Measurements from ENCODE around the gene RARB.

The RARB gene

DNA sequence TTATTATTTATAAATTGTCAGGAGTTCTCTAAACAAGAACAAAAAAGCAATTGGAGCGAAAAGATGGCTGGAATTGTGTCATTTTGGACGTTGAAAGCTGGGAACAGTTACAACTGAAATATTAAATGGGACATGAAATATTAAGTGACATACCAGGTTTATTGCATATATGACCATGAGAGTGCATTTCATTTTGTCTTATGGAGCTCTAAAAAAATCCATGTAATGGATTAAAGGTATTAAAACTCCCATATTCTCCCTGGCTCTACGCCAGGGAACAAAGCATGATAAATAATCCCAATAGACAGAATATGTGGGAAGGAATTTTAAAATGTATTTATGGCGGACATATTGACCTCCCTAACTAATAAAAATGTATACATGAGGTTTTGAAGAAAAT is 17.7 kb downstream of the RARB start:
- TF ChIP-seq, protein P1, sequence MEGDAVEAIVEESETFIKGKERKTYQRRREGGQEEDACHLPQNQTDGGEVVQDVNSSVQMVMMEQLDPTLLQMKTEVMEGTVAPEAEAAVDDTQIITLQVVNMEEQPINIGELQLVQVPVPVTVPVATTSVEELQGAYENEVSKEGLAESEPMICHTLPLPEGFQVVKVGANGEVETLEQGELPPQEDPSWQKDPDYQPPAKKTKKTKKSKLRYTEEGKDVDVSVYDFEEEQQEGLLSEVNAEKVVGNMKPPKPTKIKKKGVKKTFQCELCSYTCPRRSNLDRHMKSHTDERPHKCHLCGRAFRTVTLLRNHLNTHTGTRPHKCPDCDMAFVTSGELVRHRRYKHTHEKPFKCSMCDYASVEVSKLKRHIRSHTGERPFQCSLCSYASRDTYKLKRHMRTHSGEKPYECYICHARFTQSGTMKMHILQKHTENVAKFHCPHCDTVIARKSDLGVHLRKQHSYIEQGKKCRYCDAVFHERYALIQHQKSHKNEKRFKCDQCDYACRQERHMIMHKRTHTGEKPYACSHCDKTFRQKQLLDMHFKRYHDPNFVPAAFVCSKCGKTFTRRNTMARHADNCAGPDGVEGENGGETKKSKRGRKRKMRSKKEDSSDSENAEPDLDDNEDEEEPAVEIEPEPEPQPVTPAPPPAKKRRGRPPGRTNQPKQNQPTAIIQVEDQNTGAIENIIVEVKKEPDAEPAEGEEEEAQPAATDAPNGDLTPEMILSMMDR (IDR thresholded peaks at IDR 0.05), result no peak
- Histone ChIP-seq H3K4me3 (no peak overlapping the region), H3K27ac (no peak overlapping the region)
- no peak for DNase-seq (ENCODE audit: low spot score)

DNA sequence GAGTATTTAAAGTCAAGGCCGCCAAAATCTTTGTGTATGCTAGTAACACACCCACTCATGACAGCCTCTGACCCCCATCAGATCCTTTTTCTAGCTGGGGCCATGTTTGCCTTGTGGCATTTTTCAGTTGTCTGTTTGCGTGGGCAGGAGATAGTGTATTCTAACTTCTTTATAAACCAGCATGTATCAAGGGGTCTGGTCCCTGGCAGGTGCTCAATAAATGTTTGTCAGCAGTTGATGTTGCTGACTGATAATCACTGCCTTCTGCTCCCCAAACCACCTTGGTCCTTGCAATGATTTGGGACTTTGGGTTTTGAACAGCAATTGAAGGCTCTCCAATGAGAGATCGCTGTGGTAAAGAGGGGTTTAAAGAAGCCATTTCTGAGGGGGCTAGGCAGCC is 19.2 kb downstream of the RARB start:
- no peak for DNase-seq (ENCODE audit: low spot score)
- Histone ChIP-seq H3K4me3 (no peak overlapping the region), H3K27ac (no peak overlapping the region)
- TF ChIP-seq, protein P1 (IDR thresholded peaks at IDR 0.05), result no peak

DNA sequence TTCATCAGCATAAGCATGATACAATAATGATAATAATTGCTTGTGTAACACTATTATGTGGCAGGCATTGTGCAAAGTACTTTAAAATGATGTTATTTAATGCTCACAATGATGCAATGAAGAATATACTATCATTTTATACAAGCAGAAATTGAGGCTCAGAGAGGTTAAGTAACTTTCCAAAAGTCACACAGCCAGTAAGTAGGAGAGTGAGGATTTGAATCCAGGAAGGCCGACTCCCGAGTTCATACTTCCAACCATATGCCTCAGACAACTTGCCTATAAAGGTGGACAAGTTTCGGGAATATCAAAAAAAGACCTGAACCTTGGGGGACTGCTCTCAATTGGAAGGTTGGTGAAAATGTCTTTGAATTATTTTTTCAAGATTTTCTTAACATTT is 19.9 kb downstream of the RARB start:
- no peak overlapping the region for H3K27ac ChIP-seq
- H3K4me3 ChIP-seq, result no peak overlapping the region
- TF ChIP-seq, protein P1 (IDR thresholded peaks at IDR 0.05), result no peak
- DNase-seq (ENCODE audit: low spot score), result no peak

DNA sequence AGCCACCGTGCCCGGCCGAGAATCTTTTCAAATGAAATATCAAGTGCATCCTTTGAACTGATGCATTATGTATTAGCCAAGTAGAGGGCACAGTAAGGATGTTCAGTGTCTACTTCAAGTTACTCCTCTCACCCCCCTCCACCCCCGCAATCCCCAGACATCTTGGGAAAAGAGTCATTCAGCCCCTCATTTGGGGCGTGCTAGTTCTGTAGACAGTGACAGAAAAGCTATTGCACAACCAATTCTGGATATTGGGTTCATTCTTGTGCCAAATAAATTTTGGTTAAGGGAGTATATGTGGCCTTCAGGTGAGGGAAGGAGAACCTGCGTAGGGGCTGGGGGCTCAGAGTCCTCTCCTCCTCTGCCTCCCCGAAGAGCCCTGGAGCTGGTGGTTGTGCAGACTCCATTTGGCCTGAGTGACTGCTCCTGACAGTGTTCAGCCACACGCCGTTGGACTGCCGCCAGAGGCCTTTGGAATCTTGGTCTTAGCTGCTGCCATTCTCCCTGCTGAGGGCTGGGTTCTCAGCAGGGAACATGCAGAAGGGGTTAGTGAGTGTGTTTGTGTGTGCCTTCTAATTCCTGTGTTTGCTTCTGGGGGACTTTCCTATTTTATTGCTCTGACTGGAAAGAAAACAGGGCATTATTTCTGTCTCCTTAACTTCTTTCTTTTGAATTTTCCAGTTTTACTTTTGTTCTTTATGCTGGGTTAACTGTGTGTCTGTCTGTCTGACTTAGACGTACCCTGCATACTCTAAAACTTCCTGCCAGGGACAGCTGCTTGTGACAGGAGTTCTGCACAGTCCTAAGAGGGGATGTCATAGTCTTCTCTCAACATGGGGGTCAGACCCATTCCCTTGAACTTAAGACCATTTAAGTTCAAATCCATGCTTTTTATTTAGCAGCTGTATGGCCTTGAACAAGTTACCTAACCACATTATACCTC is 21.0 kb downstream of the RARB start:
- Histone ChIP-seq H3K27ac (peak overlapping the region; percentile 24 to 73), H3K4me3 (peak overlapping the region; percentile 8)
- peak; percentile 87 for DNase-seq (ENCODE audit: low spot score)
- TF ChIP-seq, protein P1 (IDR thresholded peaks at IDR 0.05), result no peak

DNA sequence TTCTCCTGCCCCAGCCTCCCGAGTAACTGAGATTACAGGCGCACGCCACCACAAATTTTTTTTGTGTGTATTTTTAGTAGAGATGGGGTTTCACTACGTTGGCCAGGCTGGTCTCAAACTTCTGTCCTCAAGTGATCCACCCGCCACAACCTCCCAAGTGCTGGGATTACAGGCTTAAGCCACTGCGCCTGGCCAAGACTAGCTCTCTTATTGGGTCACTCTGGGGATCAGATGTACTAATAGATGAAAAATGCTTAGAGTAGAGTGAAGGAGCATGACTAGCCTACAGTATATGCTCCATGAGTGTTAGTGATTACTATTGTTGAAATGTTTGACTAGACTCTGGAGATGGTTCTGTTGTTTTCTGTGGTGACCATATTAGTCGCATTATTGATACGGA is 21.8 kb downstream of the RARB start:
- DNase-seq (ENCODE audit: low spot score), result no peak
- TF ChIP-seq, protein P1 (IDR thresholded peaks at IDR 0.05), result no peak
- H3K4me3 ChIP-seq, result no peak overlapping the region
- H3K27ac ChIP-seq, result peak overlapping the region; percentile 24 to 73

DNA sequence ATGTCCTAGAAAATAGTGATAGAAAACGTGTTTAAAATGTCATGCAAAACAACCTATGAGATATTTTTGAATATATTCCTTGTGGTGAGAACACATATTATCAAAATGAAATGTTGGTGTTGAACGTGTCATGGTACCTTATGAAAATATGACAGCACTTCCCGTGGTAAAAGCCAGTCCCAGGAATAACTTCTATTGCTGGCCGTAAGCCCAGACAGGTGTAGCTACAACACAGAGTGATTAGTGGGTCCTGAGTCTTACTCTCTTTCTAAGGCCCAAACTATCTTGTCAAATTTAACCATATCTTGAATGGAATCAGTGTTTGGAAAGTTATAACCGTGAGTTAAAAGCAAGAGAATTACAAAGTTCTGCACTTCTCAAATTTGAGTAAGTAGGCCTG is 24.1 kb downstream of the RARB start:
- TF ChIP-seq, protein P1 (IDR thresholded peaks at IDR 0.05), result no peak
- H3K4me3 ChIP-seq, result no peak overlapping the region
- peak overlapping the region in 1 of 2 donors; percentile 38 for H3K27ac ChIP-seq
- no peak for DNase-seq (ENCODE audit: low spot score)

DNA sequence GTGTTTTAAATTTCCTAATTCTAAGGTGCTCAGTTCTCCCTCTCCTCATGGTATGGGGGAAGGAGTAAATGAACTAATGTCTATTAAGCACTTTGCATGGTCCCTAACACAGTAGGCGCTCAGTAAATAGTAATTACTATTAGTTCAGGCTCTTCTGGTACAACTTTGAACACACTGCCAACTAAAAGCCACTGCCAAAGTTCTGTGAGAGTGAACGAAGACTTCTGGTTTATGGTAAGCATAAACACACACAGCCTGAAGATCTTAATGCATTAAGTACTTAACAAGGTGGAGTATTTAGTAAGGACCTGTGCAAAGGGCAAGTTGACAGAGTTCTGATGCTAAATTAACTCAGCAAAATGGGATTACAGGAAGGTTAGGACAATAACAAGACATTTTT is 24.7 kb downstream of the RARB start:
- H3K27ac ChIP-seq, result peak overlapping the region; percentile 13 to 38
- H3K4me3 ChIP-seq, result no peak overlapping the region
- TF ChIP-seq, protein P1 (IDR thresholded peaks at IDR 0.05), result no peak
- DNase-seq (ENCODE audit: low spot score), result no peak

Data from coronary artery (tissue), 2 donors.